ENCODE measurements around the gene SLC5A9. TPM values are rescaled to one million over a fixed set of nuclear protein-coding genes. Genes with fewer than 3 reads are reported as not detected.

The SLC5A9 gene
- total and polyA plus RNA-seq, 9 of the 15 experiments (the other 6 are each of a cell fraction or from before 2014, with no cell fraction given), result not detected

DNA sequence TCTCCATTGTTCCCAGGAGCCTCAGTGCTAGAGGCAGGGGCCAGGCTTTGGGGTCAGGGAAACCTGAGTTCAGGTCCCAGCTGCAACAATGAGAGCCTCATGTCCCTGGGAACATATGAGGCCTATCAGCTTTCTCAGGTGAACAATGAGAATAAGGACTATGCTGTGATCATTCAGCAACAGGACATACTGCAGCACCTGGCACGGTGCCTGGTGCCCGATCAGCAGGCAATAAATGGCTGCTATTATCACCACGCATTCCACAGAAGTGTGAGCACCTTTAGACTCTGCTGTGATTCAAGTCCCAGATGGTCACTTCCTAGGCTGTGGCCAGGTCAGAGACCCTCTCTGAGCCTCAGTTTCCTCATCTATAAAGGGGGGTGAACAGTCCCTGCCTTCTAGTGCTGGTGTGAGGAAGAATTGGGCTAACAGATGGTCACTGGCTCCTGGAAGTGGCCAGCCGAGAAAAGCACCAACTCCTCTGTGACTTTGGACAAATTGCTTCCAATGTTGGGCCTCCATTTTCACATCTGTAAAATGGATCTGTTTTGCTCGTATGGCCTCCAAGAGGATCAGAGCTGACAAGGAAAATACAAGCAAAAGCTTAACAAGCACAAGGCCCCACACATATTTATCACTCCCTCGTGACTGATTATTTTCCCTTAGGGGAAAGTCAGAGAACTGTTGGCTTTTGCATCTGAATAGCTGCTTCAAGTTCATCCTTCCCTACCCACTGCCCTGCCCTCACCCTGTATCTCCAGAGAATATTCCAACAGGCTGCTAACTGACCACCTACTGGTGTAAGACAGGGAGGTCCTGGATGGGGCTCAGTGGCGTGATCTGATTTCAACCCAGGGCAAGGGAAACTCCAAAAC lies 1.1 kb downstream of the SLC5A9 start:
- Histone ChIP-seq H3K36me3 (ENCODE audit: control insufficient read depth, insufficient read depth, low read length) (no peaks in the 10 kb centered on the region), H3K4me2 (ENCODE audit: insufficient read depth, low read length) (no peak overlapping the region), H3K4me1 (replicated peaks in 1 of 2; ENCODE audit: control insufficient read depth in 2 of 2, insufficient read depth in 2 of 2, low read length in 2 of 2) (no peaks in the 10 kb centered on the region), H3K27me3 (ENCODE audit: control insufficient read depth in 2 of 2, insufficient read depth in 2 of 2, low read length in 2 of 2) (no peaks in the 10 kb centered on the region; a peak in 1 of 5 replicates), H2AFZ (ENCODE audit: low read depth, low read length) (no peak overlapping the region), H4K20me1 (replicated peaks; ENCODE audit: control insufficient read depth, insufficient read depth, low read length) (peaks cover 3% of the 10 kb centered on the region; the same call in 1 of the 2 replicates), H3K9ac (ENCODE audit: insufficient read depth in 1 of 2, low read depth in 2 of 2, low read length in 2 of 2) (no peak overlapping the region), H3K9me3 (replicated peaks; ENCODE audit: control insufficient read depth, insufficient read depth, low read depth, low read length) (no peaks in the 10 kb centered on the region), H3K79me2 (ENCODE audit: control insufficient read depth, insufficient read depth, low read length) (no peaks in the 10 kb centered on the region), H3K9me1 (ENCODE audit: control insufficient read depth, insufficient read depth, low read length) (no peaks in the 10 kb centered on the region), H3K27ac (ENCODE audit: extremely low read depth, low read depth, low read length) (no peak overlapping the region), H3K4me3 (no peak overlapping the region)
- 0% methylated on average over 7 of the region's 7 CpGs for WGBS (ENCODE audit: insufficient coverage, low coverage, missing lambda C conversion rate)
- in situ Hi-C loops (cut with MboI) (loop anchor here (25.0 kb wide), 1 partner anchor 461 kb away; no protein-coding TSS in a partner anchor), intact Hi-C loops (cut with micrococcal nuclease) (no loop called here)
- POLR2A ChIA-PET, result no interaction called here
- FAIRE-seq (no peak), ATAC-seq (no peak), DNase-seq (ENCODE audit: extremely low read depth in 1 of 4, low spot score in 3 of 4) (no peak)
- CTCF ChIA-PET (ENCODE audit: low intra/inter-chr PET ratio), result no interaction called here
- no TSS peak for BruUV-seq (replicated peaks)
- TF ChIP-seq TAF7 (tag; IDR thresholded peaks at IDR 0.05) (no peak), RBM25 (IDR thresholded peaks at IDR 0.05; ENCODE audit: low read depth, low read length, severe bottlenecking) (peak; percentile 39)
- TF ChIP-seq, protein P1, sequence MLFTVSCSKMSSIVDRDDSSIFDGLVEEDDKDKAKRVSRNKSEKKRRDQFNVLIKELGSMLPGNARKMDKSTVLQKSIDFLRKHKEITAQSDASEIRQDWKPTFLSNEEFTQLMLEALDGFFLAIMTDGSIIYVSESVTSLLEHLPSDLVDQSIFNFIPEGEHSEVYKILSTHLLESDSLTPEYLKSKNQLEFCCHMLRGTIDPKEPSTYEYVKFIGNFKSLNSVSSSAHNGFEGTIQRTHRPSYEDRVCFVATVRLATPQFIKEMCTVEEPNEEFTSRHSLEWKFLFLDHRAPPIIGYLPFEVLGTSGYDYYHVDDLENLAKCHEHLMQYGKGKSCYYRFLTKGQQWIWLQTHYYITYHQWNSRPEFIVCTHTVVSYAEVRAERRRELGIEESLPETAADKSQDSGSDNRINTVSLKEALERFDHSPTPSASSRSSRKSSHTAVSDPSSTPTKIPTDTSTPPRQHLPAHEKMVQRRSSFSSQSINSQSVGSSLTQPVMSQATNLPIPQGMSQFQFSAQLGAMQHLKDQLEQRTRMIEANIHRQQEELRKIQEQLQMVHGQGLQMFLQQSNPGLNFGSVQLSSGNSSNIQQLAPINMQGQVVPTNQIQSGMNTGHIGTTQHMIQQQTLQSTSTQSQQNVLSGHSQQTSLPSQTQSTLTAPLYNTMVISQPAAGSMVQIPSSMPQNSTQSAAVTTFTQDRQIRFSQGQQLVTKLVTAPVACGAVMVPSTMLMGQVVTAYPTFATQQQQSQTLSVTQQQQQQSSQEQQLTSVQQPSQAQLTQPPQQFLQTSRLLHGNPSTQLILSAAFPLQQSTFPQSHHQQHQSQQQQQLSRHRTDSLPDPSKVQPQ (CRISPR knock-in tag; IDR thresholded peaks at IDR 0.05; ENCODE audit: borderline replicate concordance), result no peak
